Stimulated activated CD8-positive, alpha-beta memory T cell treated with anti-CD3 and anti-CD28 coated beads, Interleukin-12 subunit alpha, Interleukin-12 subunit beta, amount 100 ng/mL, for 1 hour (primary cell): ENCODE data around the gene ANO9.

ENCODE experiments used
- DNase-seq: peaks from one replicate; pipeline ENCODE4 v3.0.0-alpha.2; 2020; ENCODE audit warnings: low read depth

Gene ANO9

GRCh38 chr11:381501-382072, 60.2 kb downstream of the ANO9 start:
- DNase-seq, result no peak

DNA sequence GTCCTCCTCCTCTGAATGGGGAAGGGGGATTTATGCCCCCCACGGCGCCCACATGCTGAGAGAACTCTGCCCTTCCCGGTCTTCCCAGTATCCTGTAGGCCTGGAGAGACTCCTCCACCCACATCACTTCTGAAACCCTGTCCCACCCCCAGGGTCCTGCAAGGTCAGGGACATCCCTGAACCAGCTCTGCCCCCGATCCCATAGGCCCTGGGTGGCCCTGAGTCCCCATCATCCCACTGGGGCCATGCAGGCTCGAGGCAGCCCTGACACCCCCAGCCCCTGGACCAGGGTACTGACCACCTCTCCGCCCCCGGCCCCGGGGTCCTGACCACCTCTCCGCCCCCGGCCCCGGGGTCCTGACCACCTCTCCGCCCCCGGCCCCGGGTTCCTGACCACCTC, 60.8 kb downstream of the ANO9 start:
- no peak for DNase-seq

DNA sequence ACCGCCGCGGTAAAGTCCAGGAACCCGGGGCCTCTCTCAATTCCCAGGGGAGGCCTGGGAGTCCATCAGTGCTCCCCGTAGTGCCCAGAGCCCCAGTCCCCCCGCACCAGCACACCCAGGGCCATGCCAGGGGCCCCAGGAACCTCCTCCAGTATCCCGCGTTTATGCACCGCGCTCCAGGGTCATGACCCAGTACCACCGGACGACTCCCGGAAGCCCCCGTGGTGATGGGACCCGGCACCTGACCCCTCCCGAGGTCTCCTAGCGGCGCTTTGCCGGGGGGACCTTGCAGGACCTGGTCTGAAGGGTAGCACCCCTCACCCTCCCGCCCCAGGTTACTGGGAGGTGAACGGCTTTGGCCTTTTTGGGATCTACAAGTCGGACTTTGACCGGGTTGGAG, 61.3 kb downstream of the ANO9 start:
- DNase-seq, result no peak

DNA sequence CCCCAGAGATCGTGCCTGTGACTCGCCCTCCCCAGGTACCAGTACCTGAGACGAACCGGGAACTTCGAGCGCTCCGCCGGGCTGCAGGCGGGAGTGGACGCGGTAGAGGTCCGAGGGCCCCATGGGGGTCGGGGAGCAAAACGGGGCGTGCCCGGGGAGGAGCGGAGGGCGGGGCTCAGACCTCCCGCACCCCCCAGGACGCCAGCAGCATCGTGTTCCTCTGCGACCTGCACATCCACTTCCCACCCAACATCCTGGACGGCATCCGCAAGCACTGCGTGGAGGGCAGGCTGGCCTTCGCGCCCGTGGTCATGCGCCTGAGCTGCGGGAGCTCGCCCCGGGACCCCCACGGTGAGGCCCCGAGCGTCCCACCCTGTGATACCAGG, 61.7 kb downstream of the ANO9 start:
- DNase-seq, result no peak

DNA sequence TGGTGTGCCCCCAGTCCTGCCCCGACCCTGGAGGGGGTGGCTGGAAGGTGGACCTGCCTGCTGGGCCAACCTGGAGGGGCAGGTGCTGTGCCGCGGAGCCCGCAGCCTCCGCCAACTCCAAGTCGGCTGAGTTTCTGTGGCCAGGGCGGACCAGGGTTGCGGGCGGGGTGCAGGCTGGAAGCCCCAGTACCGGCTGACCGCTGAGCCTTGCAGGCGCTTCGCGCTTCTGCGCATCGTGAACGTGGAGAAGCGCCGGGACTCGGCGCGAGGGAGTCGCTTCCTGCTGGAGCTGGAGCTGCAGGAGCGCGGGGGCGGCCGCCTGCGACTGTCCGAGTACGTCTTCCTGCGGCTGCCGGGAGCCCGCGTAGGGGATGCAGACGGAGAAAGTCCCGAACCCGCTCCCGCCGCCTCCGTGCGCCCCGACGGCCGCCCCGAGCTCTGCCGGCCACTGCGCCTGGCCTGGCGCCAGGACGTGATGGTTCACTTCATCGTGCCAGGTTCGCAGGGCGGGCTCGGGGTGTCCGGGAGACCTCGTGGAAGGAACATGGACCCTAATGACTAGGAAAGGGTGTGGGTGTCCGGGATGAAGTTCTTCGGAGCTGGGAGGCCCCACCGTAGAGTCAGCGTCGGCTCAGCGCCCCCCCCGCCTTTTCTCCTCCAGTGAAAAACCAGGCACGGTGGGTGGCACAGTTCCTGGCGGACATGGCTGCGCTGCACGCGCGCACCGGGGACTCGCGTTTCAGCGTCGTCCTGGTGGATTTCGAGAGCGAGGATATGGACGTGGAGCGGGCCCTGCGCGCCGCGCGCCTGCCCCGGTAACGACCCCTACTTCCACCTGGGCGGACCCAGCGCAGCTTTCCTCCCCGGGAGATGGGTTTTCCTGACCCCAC, 62.4 kb downstream of the ANO9 start:
- DNase-seq, result no peak

DNA sequence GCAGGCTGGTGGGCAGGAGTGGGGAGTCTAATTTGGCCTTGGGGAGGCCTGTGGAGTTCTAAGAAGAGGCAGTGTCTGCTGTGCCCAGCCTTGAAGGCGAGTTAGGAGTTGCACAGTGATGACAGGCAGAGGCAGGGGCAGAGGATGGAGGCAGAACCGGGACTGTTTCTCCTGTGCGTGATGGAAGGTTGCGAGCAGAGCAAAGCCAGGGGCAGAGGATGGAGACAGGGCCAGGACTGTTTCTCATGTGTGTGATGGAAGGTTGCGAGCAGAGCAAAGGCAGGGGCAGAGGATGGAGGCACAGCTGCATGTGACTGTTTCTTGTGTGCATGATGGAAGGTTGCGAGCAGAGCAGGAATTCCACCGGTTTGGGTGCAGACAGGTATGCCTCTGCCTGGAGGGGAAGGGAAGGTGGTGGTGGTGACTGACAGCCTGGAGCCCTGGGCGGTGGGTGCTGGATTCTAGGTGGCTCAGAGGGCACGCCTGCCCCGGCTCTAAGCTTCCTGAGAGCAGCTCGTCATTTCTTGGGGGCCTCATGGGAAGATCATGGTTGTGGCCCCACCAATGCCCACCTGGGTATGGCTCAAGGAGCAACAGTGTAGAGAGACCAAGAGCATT, 63.8 kb downstream of the ANO9 start:
- DNase-seq, result no peak

GRCh38 chr11:377174-377865, 64.5 kb downstream of the ANO9 start:
- no peak for DNase-seq

GRCh38 chr11:376531-377173, 65.2 kb downstream of the ANO9 start:
- no peak for DNase-seq

DNA sequence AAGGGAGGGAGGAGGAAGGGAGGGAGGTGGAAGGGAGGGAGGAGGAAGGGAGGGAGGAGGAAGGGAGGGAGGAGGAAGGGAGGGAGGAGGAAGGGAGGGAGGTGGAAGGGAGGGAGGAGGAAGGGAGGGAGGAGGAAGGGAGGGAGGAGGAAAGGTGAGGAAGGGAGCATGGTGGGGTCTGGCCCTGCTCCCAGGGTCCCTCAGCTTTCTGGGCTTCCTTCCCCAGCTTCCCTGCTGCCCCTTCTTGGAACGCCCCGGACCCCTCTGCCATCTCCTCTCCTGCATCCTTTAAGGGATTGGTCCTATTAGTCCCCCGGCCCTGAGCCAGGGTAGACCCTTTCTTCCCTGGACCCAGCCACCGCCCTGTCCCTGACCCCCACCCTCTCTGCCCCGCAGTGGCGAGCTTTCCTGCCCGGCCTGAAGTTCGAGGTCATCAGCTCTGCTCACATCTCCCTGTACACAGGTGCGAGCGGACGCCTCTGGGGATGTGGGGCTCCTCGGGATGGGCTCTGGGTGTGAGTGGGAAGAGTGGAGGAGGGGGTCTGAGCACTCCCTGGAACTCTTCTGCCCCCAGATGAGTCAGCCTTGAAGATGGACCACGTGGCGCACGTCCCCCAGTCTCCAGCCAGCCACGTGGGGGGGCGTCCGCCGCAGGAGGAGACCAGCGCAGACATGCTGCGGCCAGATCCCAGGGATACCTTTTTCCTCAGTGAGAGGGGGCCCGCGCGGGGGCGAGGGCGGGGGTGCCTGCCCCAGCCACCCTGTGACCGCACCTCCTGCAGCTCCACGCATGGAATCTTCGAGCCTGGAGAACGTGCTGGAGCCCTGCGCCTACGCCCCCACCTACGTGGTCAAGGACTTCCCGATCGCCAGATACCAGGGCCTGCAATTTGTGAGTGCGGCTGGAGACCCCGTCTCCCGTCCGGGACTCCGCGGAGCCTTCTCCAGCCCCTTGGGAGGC, 66.5 kb downstream of the ANO9 start:
- no peak for DNase-seq

- no peak for DNase-seq
Observed at GRCh38 chr11:373716-374551, 67.9 kb downstream of the ANO9 start.

DNA sequence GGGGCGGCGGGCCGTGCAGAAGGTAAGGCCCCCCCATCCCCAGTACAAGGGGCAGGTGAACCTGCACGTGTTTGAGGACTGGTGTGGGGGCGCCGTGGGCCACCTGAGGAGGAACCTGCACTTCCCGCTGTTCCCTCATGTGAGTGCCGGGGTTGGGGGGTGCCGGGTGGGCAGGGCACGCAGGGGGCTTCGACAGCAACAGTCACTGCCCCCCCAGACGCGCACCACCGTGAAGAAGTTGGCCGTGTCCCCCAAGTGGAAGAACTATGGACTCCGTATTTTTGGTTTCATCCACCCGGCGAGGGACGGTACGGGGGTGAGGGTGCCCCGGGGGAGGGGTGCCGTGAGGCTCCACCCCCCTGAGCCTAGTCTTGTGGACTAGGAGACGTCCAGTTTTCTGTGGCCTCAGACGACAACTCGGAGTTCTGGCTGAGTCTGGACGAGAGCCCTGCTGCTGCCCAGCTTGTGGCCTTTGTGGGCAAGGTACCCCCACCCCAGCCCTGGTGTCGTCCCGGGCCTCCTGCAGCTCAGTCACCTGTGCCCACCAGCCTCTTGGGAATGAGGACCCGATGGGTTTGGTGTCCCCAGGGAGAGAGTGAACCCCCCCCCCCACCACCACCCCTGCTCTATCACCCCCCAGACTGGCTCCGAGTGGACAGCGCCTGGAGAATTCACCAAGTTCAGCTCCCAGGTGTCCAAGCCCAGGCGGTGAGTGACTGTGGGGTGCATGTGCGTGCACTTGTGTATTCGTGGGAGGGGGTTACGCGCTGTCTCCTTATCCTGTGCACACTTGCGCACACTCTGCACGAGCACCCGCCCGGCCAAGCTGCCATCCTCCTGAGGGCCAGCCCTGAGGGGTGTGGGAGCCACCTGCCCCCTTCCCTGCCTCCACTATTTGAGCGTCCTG, 68.7 kb downstream of the ANO9 start:
- DNase-seq, result no peak

GRCh38 chr11:371716-372590, 69.9 kb downstream of the ANO9 start:
- DNase-seq, result no peak

GRCh38 chr11:371051-371450, 70.8 kb downstream of the ANO9 start:
- no peak for DNase-seq

DNA sequence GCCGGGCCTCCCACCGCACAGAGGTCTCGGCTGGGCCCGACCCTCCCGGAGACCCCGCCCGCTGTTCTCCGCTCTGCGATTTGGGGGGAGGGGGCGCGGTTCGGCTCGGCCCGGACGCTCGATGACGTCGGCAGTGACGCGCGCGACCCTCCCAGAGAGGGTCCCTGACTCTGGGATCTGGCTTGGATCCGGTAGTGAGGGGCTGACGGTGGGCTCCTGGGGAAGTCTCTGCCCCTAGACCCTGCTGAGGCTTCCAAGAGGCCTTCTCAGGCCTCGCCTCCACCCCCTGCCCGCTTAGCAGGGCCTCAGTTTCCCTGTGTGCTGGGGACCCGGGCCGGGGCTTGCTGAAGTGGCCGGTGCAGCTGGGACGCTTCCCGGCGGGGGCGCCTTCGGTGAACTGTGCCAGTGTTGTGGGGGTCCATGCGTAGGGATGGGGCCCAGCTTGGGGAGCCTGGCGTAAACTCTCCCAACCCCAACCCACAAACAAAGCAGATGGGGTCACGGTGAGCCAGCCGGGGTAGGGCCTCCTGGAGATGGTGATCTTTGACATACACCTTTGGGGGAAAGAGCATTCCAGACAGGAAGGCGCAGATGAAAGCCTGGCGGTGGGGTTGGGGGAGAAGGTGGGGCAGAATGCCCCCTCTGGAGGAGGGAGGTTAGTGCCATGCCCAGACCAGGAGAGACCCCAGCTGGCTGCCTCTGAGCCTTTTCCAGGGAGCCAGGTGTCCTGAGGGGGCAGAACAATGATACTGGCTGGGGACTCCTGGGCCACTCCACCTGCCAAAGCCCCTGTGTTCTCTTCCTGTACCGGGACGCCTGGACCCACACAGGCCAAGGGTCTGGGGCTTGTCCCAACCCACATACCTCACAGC, 71.5 kb downstream of the ANO9 start:
- no peak for DNase-seq

DNA sequence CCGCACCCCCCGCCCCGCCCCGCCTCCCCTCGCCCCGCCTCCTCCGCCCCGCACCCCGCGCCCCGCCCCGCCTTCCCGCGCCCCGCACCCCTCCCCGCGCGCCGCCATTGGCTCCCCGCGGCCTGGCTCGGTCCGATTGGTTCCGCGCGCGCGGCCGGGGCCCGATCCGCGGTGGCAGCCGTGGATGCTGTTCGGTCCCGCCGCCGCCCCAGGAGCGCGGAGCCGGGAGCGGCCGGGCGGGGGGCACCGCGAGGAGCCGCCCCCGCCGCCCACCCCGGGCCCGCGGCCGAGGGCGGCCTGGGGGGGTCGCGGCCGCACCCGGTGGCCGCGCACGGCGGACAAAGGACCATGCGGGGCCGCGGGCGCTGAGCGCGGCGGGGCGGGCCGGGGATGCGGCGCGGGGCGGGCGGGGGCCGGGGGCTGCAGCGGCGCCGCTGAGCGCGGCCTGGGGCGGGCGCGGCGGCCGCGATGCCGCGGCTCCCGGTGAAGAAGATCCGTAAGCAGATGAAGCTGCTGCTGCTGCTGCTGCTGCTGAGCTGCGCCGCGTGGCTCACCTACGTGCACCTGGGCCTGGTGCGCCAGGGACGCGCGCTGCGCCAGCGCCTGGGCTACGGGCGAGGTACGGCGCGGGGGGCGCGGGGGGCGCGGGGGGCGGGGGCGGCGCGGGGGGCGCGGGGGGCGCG, 72.3 kb downstream of the ANO9 start, which contains the start of gene B4GALNT4:
B4GALNT4 (plus strand) TSS at position 164 of the 683 bp plus-strand sequence; CDS start at position 469, 305 bp downstream.
- no peak for DNase-seq
